Measurements from ENCODE around the gene TCP1.

DNA sequence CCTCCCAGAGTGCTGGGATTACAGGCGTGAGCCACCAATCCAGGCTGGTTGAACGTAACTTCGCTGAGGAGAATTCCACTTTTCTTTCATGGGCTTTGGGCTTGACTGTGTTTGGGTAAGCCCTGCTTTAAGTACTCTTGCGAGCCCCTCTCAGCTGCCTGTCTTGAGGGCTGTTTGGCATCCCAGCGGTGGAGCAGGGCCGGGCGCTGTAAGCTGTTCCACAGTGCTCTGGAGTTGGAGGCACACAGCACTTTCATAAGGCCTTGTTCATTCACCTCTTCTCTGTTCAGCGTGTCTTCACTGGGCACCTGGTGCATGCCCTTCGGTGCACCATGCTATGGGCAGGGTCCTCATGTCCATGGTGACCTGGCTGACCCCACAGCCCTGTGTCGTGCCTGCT lies 32.3 kb upstream of the TCP1 start:
- TF ChIP-seq, protein P1, sequence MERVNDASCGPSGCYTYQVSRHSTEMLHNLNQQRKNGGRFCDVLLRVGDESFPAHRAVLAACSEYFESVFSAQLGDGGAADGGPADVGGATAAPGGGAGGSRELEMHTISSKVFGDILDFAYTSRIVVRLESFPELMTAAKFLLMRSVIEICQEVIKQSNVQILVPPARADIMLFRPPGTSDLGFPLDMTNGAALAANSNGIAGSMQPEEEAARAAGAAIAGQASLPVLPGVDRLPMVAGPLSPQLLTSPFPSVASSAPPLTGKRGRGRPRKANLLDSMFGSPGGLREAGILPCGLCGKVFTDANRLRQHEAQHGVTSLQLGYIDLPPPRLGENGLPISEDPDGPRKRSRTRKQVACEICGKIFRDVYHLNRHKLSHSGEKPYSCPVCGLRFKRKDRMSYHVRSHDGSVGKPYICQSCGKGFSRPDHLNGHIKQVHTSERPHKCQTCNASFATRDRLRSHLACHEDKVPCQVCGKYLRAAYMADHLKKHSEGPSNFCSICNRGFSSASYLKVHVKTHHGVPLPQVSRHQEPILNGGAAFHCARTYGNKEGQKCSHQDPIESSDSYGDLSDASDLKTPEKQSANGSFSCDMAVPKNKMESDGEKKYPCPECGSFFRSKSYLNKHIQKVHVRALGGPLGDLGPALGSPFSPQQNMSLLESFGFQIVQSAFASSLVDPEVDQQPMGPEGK (CRISPR knock-in tag; IDR thresholded peaks at IDR 0.05; ENCODE audit: borderline replicate concordance), result no peak
- TF ChIP-seq, protein P2, sequence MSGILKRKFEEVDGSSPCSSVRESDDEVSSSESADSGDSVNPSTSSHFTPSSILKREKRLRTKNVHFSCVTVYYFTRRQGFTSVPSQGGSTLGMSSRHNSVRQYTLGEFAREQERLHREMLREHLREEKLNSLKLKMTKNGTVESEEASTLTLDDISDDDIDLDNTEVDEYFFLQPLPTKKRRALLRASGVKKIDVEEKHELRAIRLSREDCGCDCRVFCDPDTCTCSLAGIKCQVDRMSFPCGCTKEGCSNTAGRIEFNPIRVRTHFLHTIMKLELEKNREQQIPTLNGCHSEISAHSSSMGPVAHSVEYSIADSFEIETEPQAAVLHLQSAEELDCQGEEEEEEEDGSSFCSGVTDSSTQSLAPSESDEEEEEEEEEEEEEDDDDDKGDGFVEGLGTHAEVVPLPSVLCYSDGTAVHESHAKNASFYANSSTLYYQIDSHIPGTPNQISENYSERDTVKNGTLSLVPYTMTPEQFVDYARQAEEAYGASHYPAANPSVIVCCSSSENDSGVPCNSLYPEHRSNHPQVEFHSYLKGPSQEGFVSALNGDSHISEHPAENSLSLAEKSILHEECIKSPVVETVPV (CRISPR knock-in tag; IDR thresholded peaks at IDR 0.05), result no peak
- TF ChIP-seq ISL1 (CRISPR knock-in tag; IDR thresholded peaks at IDR 0.05) (no peak), GLIS3 (CRISPR knock-in tag; IDR thresholded peaks at IDR 0.05) (no peak), ESRRG (CRISPR knock-in tag; IDR thresholded peaks at IDR 0.05) (no peak), BACH2 (CRISPR knock-in tag; IDR thresholded peaks at IDR 0.05; ENCODE audit: borderline replicate concordance) (no peak), ZFP3 (CRISPR knock-in tag; IDR thresholded peaks at IDR 0.05) (no peak), ZNF8 (CRISPR knock-in tag; IDR thresholded peaks at IDR 0.05) (no peak), ZC3H10 (CRISPR knock-in tag; IDR thresholded peaks at IDR 0.05) (no peak), CSDC2 (CRISPR knock-in tag; IDR thresholded peaks at IDR 0.05) (no peak), RARB (CRISPR knock-in tag; IDR thresholded peaks at IDR 0.05) (no peak), SNAI2 (CRISPR knock-in tag; IDR thresholded peaks at IDR 0.05) (no peak)
- TF ChIP-seq, protein P3, sequence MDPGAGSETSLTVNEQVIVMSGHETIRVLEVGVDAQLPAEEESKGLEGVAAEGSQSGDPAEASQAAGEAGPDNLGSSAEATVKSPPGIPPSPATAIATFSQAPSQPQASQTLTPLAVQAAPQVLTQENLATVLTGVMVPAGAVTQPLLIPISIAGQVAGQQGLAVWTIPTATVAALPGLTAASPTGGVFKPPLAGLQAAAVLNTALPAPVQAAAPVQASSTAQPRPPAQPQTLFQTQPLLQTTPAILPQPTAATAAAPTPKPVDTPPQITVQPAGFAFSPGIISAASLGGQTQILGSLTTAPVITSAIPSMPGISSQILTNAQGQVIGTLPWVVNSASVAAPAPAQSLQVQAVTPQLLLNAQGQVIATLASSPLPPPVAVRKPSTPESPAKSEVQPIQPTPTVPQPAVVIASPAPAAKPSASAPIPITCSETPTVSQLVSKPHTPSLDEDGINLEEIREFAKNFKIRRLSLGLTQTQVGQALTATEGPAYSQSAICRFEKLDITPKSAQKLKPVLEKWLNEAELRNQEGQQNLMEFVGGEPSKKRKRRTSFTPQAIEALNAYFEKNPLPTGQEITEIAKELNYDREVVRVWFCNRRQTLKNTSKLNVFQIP (CRISPR knock-in tag; IDR thresholded peaks at IDR 0.05; ENCODE audit: borderline replicate concordance, low read depth), result no peak
- TF ChIP-seq, protein P4, sequence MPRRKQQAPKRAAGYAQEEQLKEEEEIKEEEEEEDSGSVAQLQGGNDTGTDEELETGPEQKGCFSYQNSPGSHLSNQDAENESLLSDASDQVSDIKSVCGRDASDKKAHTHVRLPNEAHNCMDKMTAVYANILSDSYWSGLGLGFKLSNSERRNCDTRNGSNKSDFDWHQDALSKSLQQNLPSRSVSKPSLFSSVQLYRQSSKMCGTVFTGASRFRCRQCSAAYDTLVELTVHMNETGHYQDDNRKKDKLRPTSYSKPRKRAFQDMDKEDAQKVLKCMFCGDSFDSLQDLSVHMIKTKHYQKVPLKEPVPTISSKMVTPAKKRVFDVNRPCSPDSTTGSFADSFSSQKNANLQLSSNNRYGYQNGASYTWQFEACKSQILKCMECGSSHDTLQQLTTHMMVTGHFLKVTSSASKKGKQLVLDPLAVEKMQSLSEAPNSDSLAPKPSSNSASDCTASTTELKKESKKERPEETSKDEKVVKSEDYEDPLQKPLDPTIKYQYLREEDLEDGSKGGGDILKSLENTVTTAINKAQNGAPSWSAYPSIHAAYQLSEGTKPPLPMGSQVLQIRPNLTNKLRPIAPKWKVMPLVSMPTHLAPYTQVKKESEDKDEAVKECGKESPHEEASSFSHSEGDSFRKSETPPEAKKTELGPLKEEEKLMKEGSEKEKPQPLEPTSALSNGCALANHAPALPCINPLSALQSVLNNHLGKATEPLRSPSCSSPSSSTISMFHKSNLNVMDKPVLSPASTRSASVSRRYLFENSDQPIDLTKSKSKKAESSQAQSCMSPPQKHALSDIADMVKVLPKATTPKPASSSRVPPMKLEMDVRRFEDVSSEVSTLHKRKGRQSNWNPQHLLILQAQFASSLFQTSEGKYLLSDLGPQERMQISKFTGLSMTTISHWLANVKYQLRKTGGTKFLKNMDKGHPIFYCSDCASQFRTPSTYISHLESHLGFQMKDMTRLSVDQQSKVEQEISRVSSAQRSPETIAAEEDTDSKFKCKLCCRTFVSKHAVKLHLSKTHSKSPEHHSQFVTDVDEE (CRISPR knock-in tag; IDR thresholded peaks at IDR 0.05), result no peak
